ENCODE results near the gene POM121C. TPM values are rescaled to one million over a fixed set of nuclear protein-coding genes. Genes with fewer than 3 reads are reported as not detected.
A peak's percentile ranks its signal among the peaks of the same experiment; 100 is the strongest.
"Not testable (repeated sequence)": the region's sequence is repeated elsewhere in the genome, so short reads cannot be mapped to it uniquely, and the experiment has no call there.

POM121C gene
- total RNA-seq, 3 donors from 2014 or later (not counting 1 experiment from before 2014, with no cell fraction given) = 108 to 136 (median 112) TPM

DNA sequence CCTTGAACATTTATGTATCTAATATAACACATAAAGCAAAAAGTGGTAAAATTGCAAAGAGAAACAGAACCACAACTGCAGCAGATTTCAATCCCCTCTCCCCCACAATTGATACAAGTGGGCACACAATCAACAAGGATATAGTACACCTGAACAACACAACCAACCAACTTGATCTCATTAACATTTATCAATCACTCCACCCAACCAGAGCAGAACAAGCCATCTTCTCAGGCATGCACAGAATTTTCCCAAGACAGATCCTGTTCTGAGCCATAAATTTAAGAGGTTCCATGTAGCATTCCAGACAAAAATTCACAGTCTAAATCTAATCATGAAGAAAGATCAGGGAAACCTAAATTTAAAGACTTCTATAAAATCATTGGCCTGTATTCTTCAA, 5.8 kb downstream of the POM121C start:
- intact Hi-C loops (cut with micrococcal nuclease); H3K36me3 ChIP-seq (ENCODE audit: control insufficient read depth, insufficient read depth, low read length); H3K27ac ChIP-seq (ENCODE audit: low read length); DNase-seq; H3K9me3 Mint-ChIP-seq; H3K4me1 ChIP-seq (ENCODE audit: control insufficient read depth, insufficient read depth, low read length); H3K9me3 ChIP-seq (ENCODE audit: control insufficient read depth, insufficient read depth, low read length); H3K27me3 Mint-ChIP-seq (ENCODE audit: low read depth in 2 of 2); H3K4me3 ChIP-seq (ENCODE audit: low read length); H3K27me3 ChIP-seq (ENCODE audit: control insufficient read depth, insufficient read depth, low read length); H3K4me1 Mint-ChIP-seq; H3K36me3 Mint-ChIP-seq; ATAC-seq; H3K27ac Mint-ChIP-seq; H3K4me3 Mint-ChIP-seq: not testable (repeated sequence)

DNA sequence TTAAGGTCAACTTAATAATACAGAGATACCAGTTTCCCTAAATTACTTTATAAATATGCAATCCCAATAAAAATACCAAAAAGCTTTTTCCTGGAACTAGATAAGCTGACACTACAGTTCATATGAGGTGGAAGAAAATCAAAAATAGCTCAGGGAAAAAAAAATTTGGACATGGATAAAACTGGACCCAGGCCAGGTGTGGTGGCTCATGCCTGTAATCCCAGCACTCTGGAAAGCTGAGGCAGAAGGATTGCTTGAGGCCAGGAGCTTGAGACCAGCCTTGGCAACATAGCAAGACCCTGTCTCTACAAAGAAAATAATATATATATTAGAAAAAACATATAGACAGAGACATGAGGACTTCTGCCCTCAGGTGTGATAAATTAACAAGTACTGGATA, 8.6 kb downstream of the POM121C start:
- H3K36me3 ChIP-seq (ENCODE audit: control insufficient read depth, insufficient read depth, low read length); H3K4me1 Mint-ChIP-seq; H3K36me3 Mint-ChIP-seq; DNase-seq; H3K9me3 ChIP-seq (ENCODE audit: control insufficient read depth, insufficient read depth, low read length); H3K4me3 Mint-ChIP-seq; ATAC-seq; intact Hi-C loops (cut with micrococcal nuclease); H3K4me1 ChIP-seq (ENCODE audit: control insufficient read depth, insufficient read depth, low read length); H3K27me3 Mint-ChIP-seq (ENCODE audit: low read depth in 2 of 2); H3K4me3 ChIP-seq (ENCODE audit: low read length); H3K9me3 Mint-ChIP-seq; H3K27ac ChIP-seq (ENCODE audit: low read length); H3K27ac Mint-ChIP-seq; H3K27me3 ChIP-seq (ENCODE audit: control insufficient read depth, insufficient read depth, low read length): not testable (repeated sequence)

GRCh38 chr7:75470166-75470565, 15.9 kb downstream of the POM121C start:
- ATAC-seq; H3K9me3 ChIP-seq (ENCODE audit: control insufficient read depth, insufficient read depth, low read length); H3K4me3 Mint-ChIP-seq; H3K4me3 ChIP-seq (ENCODE audit: low read length); H3K27ac ChIP-seq (ENCODE audit: low read length); H3K9me3 Mint-ChIP-seq; DNase-seq; H3K36me3 Mint-ChIP-seq; H3K4me1 Mint-ChIP-seq; H3K36me3 ChIP-seq (ENCODE audit: control insufficient read depth, insufficient read depth, low read length); H3K4me1 ChIP-seq (ENCODE audit: control insufficient read depth, insufficient read depth, low read length); H3K27me3 ChIP-seq (ENCODE audit: control insufficient read depth, insufficient read depth, low read length); intact Hi-C loops (cut with micrococcal nuclease); H3K27ac Mint-ChIP-seq; H3K27me3 Mint-ChIP-seq (ENCODE audit: low read depth in 2 of 2): not testable (repeated sequence)
- WGBS (ENCODE audit: insufficient coverage) = no CpG with 5 or more reads among the region's 4 CpGs

GRCh38 chr7:75460541-75460940, 25.6 kb downstream of the POM121C start:
- H3K27me3 Mint-ChIP-seq (ENCODE audit: low read depth in 2 of 2); H3K27ac ChIP-seq (ENCODE audit: low read length); H3K4me3 ChIP-seq (ENCODE audit: low read length); DNase-seq; H3K4me3 Mint-ChIP-seq; H3K4me1 ChIP-seq (ENCODE audit: control insufficient read depth, insufficient read depth, low read length); H3K36me3 Mint-ChIP-seq; intact Hi-C loops (cut with micrococcal nuclease); H3K9me3 Mint-ChIP-seq; H3K27me3 ChIP-seq (ENCODE audit: control insufficient read depth, insufficient read depth, low read length); H3K9me3 ChIP-seq (ENCODE audit: control insufficient read depth, insufficient read depth, low read length); H3K36me3 ChIP-seq (ENCODE audit: control insufficient read depth, insufficient read depth, low read length); ATAC-seq; H3K4me1 Mint-ChIP-seq: not testable (repeated sequence)
- no CpG with 5 or more reads among the region's 5 CpGs for WGBS (ENCODE audit: insufficient coverage)
- peak overlapping the region; percentile 55 to 63 for H3K27ac Mint-ChIP-seq

GRCh38 chr7:75458034-75458433, 28.1 kb downstream of the POM121C start:
- H3K27me3 ChIP-seq (ENCODE audit: control insufficient read depth, insufficient read depth, low read length); H3K4me1 Mint-ChIP-seq; ATAC-seq; H3K27me3 Mint-ChIP-seq (ENCODE audit: low read depth in 2 of 2); intact Hi-C loops (cut with micrococcal nuclease); DNase-seq; H3K27ac ChIP-seq (ENCODE audit: low read length); H3K9me3 Mint-ChIP-seq; H3K36me3 Mint-ChIP-seq; H3K4me3 Mint-ChIP-seq; H3K9me3 ChIP-seq (ENCODE audit: control insufficient read depth, insufficient read depth, low read length); H3K4me1 ChIP-seq (ENCODE audit: control insufficient read depth, insufficient read depth, low read length); H3K36me3 ChIP-seq (ENCODE audit: control insufficient read depth, insufficient read depth, low read length); H3K4me3 ChIP-seq (ENCODE audit: low read length); H3K27ac Mint-ChIP-seq: not testable (repeated sequence)
- WGBS (ENCODE audit: insufficient coverage) = no CpG with 5 or more reads among the region's 5 CpGs

DNA sequence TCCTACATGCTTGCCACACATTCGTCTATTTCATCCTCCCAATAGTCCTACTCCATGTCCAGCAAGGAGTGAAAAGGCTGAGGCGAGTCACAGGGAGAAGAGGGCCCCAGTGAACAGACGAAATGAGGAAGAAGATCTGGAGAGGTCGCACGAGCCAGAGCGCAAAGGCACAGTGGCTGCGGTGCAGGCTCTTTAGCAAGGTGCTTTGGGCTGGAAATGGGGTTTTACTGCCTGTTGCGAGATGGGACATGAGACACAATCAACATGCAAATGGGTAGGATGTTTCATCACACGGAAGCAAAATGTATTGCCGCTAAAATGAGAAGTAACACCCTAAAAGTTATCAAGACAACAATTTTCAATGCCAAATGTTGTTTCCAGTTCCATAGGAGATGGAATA, 29.7 kb downstream of the POM121C start:
- WGBS (ENCODE audit: insufficient coverage) = 100% methylated on average over 2 of the region's 10 CpGs
- H3K9me3 ChIP-seq (ENCODE audit: control insufficient read depth, insufficient read depth, low read length); H3K4me1 Mint-ChIP-seq; H3K4me1 ChIP-seq (ENCODE audit: control insufficient read depth, insufficient read depth, low read length); H3K27me3 ChIP-seq (ENCODE audit: control insufficient read depth, insufficient read depth, low read length); H3K27me3 Mint-ChIP-seq (ENCODE audit: low read depth in 2 of 2); H3K27ac ChIP-seq (ENCODE audit: low read length); H3K36me3 Mint-ChIP-seq; H3K36me3 ChIP-seq (ENCODE audit: control insufficient read depth, insufficient read depth, low read length); H3K4me3 ChIP-seq (ENCODE audit: low read length); intact Hi-C loops (cut with micrococcal nuclease); H3K4me3 Mint-ChIP-seq; H3K9me3 Mint-ChIP-seq; H3K27ac Mint-ChIP-seq; DNase-seq: not testable (repeated sequence)
- ATAC-seq = peak in 1 of 3 donors; percentile 49
